ENCODE results near the gene CDHR5.
A peak's percentile ranks its signal among the peaks of the same experiment; 100 is the strongest.

Gene CDHR5

DNA sequence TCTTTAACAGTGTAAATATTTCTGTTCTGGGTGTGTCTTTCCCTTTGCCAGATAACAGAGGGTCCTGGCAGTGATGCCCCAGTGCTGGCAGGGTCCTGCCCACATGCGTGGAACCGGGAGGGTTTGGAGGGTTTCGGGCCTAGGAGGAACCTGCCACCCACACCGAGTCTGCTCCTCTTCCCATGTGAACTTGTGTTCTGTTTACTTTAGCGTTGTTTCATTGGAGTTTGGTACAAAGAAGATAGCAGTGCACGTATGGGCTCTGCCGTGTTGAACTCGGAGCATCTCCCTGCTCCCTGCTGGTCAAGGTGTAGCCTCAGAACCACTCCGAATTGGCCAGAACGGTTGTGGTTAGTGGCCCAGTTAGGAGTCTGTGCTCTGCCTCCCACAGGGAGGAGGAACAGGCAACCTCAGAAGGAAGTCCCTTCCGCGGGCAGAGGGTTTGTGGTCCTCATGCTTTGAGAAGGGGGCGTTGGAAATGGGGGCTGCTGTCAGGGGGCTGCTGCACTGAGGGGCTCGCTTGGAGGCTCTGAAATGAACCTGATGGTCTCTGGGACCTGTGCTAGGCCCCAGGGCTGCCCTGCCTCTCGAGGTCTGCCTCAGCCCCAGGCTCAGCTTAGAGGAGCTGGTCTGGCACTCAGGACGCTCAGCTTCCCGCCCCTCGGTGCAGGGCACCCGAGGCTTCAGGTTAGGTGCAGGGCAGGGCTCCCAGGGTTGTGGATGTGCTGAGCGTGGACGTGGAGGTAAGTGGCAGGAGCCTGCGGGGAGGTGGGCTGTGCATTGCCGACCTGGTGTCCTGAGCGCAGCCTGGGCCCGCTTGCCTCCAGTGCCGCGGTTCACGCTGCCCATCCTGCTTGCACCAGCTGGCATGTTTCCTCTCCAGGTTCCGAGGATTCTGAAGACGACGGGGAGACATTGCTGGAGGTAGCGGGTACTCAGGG lies 38.1 kb downstream of the CDHR5 start:
- no peaks in the 10 kb centered on the region for H3K9me3 ChIP-seq (ENCODE audit: severe bottlenecking)
- no peak overlapping the region for H3K27ac ChIP-seq
- H3K27me3 ChIP-seq (ENCODE audit: insufficient read depth, low read depth, severe bottlenecking), result no peaks in the 10 kb centered on the region
- peaks cover 81% of the 10 kb centered on the region for H3K36me3 ChIP-seq
- TF ChIP-seq, protein P1, sequence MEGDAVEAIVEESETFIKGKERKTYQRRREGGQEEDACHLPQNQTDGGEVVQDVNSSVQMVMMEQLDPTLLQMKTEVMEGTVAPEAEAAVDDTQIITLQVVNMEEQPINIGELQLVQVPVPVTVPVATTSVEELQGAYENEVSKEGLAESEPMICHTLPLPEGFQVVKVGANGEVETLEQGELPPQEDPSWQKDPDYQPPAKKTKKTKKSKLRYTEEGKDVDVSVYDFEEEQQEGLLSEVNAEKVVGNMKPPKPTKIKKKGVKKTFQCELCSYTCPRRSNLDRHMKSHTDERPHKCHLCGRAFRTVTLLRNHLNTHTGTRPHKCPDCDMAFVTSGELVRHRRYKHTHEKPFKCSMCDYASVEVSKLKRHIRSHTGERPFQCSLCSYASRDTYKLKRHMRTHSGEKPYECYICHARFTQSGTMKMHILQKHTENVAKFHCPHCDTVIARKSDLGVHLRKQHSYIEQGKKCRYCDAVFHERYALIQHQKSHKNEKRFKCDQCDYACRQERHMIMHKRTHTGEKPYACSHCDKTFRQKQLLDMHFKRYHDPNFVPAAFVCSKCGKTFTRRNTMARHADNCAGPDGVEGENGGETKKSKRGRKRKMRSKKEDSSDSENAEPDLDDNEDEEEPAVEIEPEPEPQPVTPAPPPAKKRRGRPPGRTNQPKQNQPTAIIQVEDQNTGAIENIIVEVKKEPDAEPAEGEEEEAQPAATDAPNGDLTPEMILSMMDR (IDR thresholded peaks at IDR 0.05; ENCODE audit: low read depth, low read length), result no peak
- DNase-seq, result no peak
- no peak overlapping the region for H3K4me3 ChIP-seq (ENCODE audit: low read depth, low read length)

DNA sequence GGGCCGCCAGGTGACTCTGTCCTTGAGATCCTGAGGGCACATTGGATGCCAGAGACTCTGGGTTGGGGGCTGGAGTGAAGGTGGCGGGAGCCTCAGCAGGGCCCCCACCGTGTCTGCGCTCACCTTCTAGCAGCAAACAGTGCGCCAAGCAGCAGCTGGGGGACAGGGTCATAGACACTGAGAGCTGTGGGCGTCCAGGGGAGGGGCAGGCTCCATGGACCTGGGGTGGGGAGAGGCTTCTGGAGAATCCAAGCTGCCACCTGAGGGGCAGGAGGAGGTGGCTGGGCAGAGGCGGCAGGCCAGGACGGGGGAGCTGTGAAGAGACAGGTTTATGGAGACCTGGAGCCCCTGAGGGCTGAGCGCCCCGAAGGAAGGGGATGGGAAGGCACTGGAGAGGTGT lies 40.5 kb downstream of the CDHR5 start:
- no peak for DNase-seq
- Histone ChIP-seq H3K9me3 (ENCODE audit: severe bottlenecking) (no peaks in the 10 kb centered on the region), H3K4me3 (ENCODE audit: low read depth, low read length) (no peak overlapping the region), H3K27me3 (ENCODE audit: insufficient read depth, low read depth, severe bottlenecking) (no peaks in the 10 kb centered on the region), H3K36me3 (peaks cover 68% of the 10 kb centered on the region), H3K27ac (no peak overlapping the region)
- TF ChIP-seq, protein P1 (IDR thresholded peaks at IDR 0.05; ENCODE audit: low read depth, low read length), result no peak

DNA sequence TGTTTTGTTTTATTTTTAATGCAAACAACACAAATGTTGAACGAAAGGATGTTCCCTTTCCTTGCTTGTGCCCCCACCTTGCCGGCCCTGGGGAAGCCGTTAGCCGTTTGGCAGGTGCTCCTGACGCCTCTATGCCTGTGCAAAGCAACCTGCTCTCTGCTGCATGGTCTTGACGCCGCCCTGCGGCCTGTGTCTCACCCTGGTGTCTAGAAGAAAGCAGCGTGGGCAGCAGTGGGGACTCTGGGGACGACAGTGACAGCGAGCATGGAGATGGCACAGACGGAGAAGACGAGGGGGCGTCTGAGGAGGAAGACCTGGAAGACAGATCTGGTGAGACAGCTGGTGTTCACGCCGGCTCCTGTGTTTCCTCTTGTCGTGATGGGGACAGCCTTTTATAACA lies 43.0 kb downstream of the CDHR5 start:
- H3K9me3 ChIP-seq (ENCODE audit: severe bottlenecking), result no peaks in the 10 kb centered on the region
- peaks cover 61% of the 10 kb centered on the region for H3K36me3 ChIP-seq
- H3K4me3 ChIP-seq (ENCODE audit: low read depth, low read length), result no peak overlapping the region
- peak; percentile 55 for DNase-seq
- no peaks in the 10 kb centered on the region for H3K27me3 ChIP-seq (ENCODE audit: insufficient read depth, low read depth, severe bottlenecking)
- peak overlapping the region; percentile 90 for H3K27ac ChIP-seq
- TF ChIP-seq, protein P1 (IDR thresholded peaks at IDR 0.05; ENCODE audit: low read depth, low read length), result peak; percentile 35; the same call in 1 of the 2 replicates

DNA sequence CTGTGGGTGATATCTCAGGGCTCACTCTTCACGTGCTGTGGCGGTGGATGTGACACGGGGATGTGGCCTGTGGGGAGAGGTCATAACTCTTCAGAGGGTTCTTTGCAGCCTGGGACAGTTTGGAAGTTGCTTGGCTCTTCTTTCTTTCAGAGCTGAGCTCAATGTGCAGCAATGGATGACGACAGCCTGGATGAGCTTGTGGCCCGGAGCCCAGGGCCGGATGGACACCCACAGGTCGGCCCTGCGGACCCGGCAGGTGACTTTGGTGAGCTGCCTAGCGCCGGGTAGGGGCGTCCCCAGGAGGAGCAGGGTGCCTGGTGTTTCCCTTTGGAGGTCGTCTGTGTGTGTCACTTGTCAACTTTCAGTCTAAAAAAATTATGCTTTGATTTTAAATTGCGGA lies 43.4 kb downstream of the CDHR5 start:
- TF ChIP-seq, protein P1 (IDR thresholded peaks at IDR 0.05; ENCODE audit: low read depth, low read length), result no peak
- peak overlapping the region; percentile 90 for H3K27ac ChIP-seq
- peaks cover 57% of the 10 kb centered on the region for H3K36me3 ChIP-seq
- no peak overlapping the region for H3K4me3 ChIP-seq (ENCODE audit: low read depth, low read length)
- no peaks in the 10 kb centered on the region for H3K27me3 ChIP-seq (ENCODE audit: insufficient read depth, low read depth, severe bottlenecking)
- DNase-seq, result no peak
- no peaks in the 10 kb centered on the region for H3K9me3 ChIP-seq (ENCODE audit: severe bottlenecking)

DNA sequence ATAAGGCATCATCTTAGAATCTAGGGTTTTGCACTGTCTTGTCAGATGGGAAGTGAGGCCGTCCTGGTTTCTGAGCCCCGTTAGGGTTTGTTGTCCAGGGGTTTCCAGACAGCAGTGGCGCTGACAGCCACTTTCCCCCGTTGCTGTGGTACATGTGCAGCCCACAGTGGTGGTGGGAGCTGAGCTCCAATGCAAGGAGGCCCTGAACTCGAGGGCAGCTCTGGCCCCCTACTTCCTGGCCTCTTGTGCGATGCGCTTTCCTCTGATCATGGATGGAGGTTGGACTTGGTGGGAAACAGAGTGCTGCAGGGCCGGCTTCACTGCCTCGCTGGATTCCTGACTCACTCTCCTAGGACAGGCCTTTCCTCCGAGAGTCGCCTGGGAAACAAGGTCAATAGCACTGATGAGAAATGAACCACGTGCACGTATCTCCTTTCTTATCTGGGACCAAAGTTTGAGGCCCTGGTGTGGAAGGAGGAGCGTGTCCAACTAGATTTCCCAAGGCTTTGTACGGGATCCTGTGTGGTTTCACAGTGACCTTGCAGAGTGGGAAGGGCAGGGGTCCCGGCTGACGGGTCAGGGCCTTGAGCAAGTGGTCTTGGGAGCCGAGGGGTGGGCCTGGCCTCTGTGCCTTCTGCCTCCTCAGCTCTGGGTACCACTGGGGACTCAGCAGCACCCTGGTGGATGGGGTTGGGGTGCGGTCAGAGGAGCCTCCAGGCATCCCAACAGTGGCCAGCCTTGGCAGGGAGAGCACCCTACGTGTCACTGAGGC lies 44.7 kb downstream of the CDHR5 start:
- no peak overlapping the region for H3K27ac ChIP-seq
- TF ChIP-seq, protein P1 (IDR thresholded peaks at IDR 0.05; ENCODE audit: low read depth, low read length), result no peak
- no peak for DNase-seq

More for the DNA sequence above, 44.7 kb downstream of the CDHR5 start:
- Histone ChIP-seq H3K9me3 (ENCODE audit: severe bottlenecking) (no peaks in the 10 kb centered on the region), H3K27me3 (ENCODE audit: insufficient read depth, low read depth, severe bottlenecking) (no peaks in the 10 kb centered on the region), H3K4me3 (ENCODE audit: low read depth, low read length) (no peak overlapping the region), H3K36me3 (peaks cover 50% of the 10 kb centered on the region)

Data from WERI-Rb-1 (cell line).